Testis (tissue), 3 donors: Measurements from ENCODE around the gene GSTT4. TPM values are rescaled to one million over a fixed set of nuclear protein-coding genes. Genes with fewer than 3 reads are reported as not detected.

Experiments
- DNase-seq: peaks from one replicate; pipeline ENCODE4 v3.0.0-alpha.2; 2019
- H3K27ac ChIP-seq, 2 donors: fragments of 200-600 bp; sonication (generic); one replicate each; pipeline ENCODE4 v1.5.1; 2019
- H3K27me3 ChIP-seq: fragments of 200-600 bp; sonication (generic); one replicate; pipeline ENCODE4 v1.5.1; 2019
- H3K36me3 ChIP-seq: fragments of 200-600 bp; sonication (generic); one replicate; pipeline ENCODE4 v1.5.1; 2017; ENCODE audit warnings: low read depth; ENCODE audit errors: missing control alignments
- H3K4me1 ChIP-seq: fragments of 200-600 bp; sonication (generic); one replicate; pipeline ENCODE4 v1.5.1; 2019
- H3K4me3 ChIP-seq, 2 donors: fragments of 200-600 bp; sonication (generic); one replicate each; pipeline ENCODE4 v1.5.1; 2017 to 2019
- H3K9me3 ChIP-seq: fragments of 200-600 bp; sonication (generic); one replicate; pipeline ENCODE4 v1.5.1; 2017
- POLR2A ChIP-seq: fragments of 450-650 bp; IDR thresholded peaks from one replicate; pipeline ENCODE4 v1.6.1; 2017; ENCODE audit warnings: antibody characterized with exemption, mild to moderate bottlenecking, moderate library complexity
- WGBS, 2 donors: methylation state at CpG; one replicate each; pipeline ENCODE4 v1.1.5; 2018; 5-methylcytosine and 5-hydroxymethylcytosine counted together
- intact Hi-C: fragments of 100-400 bp; cut with DNase I; formaldehyde crosslinking; loops from one replicate; pipeline ENCODE4 v1.15.1; 2023; ENCODE audit warnings: low total_unique reads
- polyA plus RNA-seq: library from polyadenylated mRNA; stranded (reverse); fragments of 350-450 nt; fragmentation: Illumina TruSeq; extraction: RNeasy Lipid Tissue Mini Kit (QIAGEN cat#74804); gene quantifications from one replicate; pipeline ENCODE4 v1.2.3, GENCODE V29; 2014; ENCODE audit warnings: low read depth, low replicate concordance; ENCODE audit not compliant: insufficient read depth
- total RNA-seq, 2 donors: library from RNA; depleted of rRNA; stranded (reverse); fragments of >200 nt; gene quantifications; one replicate each; pipeline ENCODE4 v1.2.3, GENCODE V29; 2016
- TF ChIP-seq, protein P1 (sequence below), 3 experiments: fragments of 450-650 bp in 2 of 3; fragments of 200-600 bp in 1 of 3; sonication (generic) in 1 of 3; IDR thresholded peaks; one replicate each; pipeline ENCODE4 v1.5.1; 2016 to 2019; ENCODE audit warnings: antibody characterized with exemption in 3 of 3, mild to moderate bottlenecking in 2 of 3, moderate library complexity in 1 of 3

The GSTT4 gene
- total and polyA plus RNA-seq, 3 donors from 2014 or later = 3.0 to 22.8 (median 7.6) TPM

- Histone ChIP-seq H3K4me3 (no peak overlapping the region), H3K27me3 (no peaks in the 10 kb centered on the region), H3K27ac (no peak overlapping the region), H3K36me3 (no peaks in the 10 kb centered on the region), H3K9me3 (no peaks in the 10 kb centered on the region), H3K4me1 (peaks cover 3% of the 10 kb centered on the region)
- WGBS, 2 donors = 87 to 93% methylated on average over 3 of the region's 3 CpGs
- intact Hi-C loops = no loop called here
- TF ChIP-seq, protein P1, sequence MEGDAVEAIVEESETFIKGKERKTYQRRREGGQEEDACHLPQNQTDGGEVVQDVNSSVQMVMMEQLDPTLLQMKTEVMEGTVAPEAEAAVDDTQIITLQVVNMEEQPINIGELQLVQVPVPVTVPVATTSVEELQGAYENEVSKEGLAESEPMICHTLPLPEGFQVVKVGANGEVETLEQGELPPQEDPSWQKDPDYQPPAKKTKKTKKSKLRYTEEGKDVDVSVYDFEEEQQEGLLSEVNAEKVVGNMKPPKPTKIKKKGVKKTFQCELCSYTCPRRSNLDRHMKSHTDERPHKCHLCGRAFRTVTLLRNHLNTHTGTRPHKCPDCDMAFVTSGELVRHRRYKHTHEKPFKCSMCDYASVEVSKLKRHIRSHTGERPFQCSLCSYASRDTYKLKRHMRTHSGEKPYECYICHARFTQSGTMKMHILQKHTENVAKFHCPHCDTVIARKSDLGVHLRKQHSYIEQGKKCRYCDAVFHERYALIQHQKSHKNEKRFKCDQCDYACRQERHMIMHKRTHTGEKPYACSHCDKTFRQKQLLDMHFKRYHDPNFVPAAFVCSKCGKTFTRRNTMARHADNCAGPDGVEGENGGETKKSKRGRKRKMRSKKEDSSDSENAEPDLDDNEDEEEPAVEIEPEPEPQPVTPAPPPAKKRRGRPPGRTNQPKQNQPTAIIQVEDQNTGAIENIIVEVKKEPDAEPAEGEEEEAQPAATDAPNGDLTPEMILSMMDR (IDR thresholded peaks at IDR 0.05) = no peak
- no peak for TF ChIP-seq POLR2A
- DNase-seq = no peak
Measured at GRCh38 chr22:24026733-24027132, 21.5 kb upstream of the GSTT4 start.

- DNase-seq = no peak
- no peaks in the 10 kb centered on the region for H3K9me3 ChIP-seq
- H3K4me3 ChIP-seq = no peak overlapping the region
- H3K36me3 ChIP-seq = no peaks in the 10 kb centered on the region
- WGBS, 2 donors = 85 to 89% methylated on average over 2 of the region's 2 CpGs
- intact Hi-C loops = no loop called here
- H3K27ac ChIP-seq = no peak overlapping the region
- H3K4me1 ChIP-seq = peaks cover 3% of the 10 kb centered on the region
- H3K27me3 ChIP-seq = no peaks in the 10 kb centered on the region
- TF ChIP-seq, protein P1 (IDR thresholded peaks at IDR 0.05) = no peak
- no peak for TF ChIP-seq POLR2A
Measured at GRCh38 chr22:24026056-24026455, 20.8 kb upstream of the GSTT4 start.

GRCh38 chr22:24025475-24025874 lies 20.2 kb upstream of the GSTT4 start:
- Histone ChIP-seq H3K9me3 (no peaks in the 10 kb centered on the region), H3K4me1 (peaks cover 3% of the 10 kb centered on the region), H3K4me3 (no peak overlapping the region), H3K27ac (no peak overlapping the region), H3K36me3 (no peaks in the 10 kb centered on the region), H3K27me3 (no peaks in the 10 kb centered on the region)
- 81 to 90% methylated on average over 6 of the region's 6 CpGs for WGBS, 2 donors
- TF ChIP-seq, protein P1 (IDR thresholded peaks at IDR 0.05) = no peak
- no peak for TF ChIP-seq POLR2A
- intact Hi-C loops = no loop called here
- no peak for DNase-seq

GRCh38 chr22:24024354-24024753 lies 19.1 kb upstream of the GSTT4 start:
- DNase-seq = no peak
- Histone ChIP-seq H3K27me3 (no peaks in the 10 kb centered on the region), H3K36me3 (no peaks in the 10 kb centered on the region), H3K27ac (no peak overlapping the region), H3K4me3 (no peak overlapping the region), H3K9me3 (no peaks in the 10 kb centered on the region), H3K4me1 (peaks cover 3% of the 10 kb centered on the region)
- 95 to 99% methylated on average over 3 of the region's 3 CpGs for WGBS, 2 donors
- TF ChIP-seq, protein P1 (IDR thresholded peaks at IDR 0.05) = no peak
- no peak for TF ChIP-seq POLR2A
- intact Hi-C loops = no loop called here

DNA sequence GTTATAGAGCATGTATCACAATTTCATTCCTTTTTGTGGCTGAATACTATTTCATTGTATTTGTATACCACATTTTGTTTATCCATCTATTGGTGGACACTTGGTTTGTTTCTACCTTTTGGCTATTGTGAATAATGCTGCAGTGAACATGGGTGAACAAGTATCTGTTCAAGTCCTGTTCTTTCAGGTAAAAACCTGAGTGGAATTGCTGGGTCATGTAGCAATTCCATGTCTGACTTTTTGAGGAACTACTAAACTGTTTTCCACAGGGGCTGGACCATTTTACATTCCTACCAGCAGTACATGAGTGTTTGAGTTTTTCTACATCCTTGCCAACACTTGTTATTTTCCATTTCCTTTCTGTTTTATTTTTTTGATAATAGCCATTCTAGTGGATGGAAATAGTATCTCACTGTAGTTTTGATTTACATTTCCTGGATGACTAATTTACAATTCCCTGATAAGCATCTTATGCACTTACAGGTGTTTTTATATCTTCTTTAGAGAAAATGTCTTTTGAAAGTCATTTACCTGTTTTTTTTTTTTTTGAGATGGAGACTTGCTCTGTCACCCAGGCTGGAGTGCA lies 18.0 kb upstream of the GSTT4 start:
- no peak overlapping the region for H3K4me3 ChIP-seq
- TF ChIP-seq POLR2A = no peak
- TF ChIP-seq, protein P1 (IDR thresholded peaks at IDR 0.05) = no peak
- H3K36me3 ChIP-seq = no peaks in the 10 kb centered on the region
- H3K27me3 ChIP-seq = no peaks in the 10 kb centered on the region
- no peaks in the 10 kb centered on the region for H3K9me3 ChIP-seq
- intact Hi-C loops = no loop called here
- no peak for DNase-seq
- H3K27ac ChIP-seq = no peak overlapping the region
- peaks cover 3% of the 10 kb centered on the region for H3K4me1 ChIP-seq
